Anterior cingulate cortex (tissue), 58 donors: Measurements from ENCODE around the gene KCNE3.

Experiments used
- DNase-seq, 58 donors: peaks; one replicate each; lab custom pipeline; 2025; lab: John Stamatoyannopoulos, UW

The KCNE3 gene

GRCh38 chr11:74466916-74467885 lies at the start of gene KCNE3:
Gene KCNE3, minus strand, starts transcription at chr11:74467549. Its CDS starts 9,986 bp downstream, at chr11:74457563.
- DNase-seq, result peak in 3 of 58 donors; percentile 15 to 18 (median 16)

GRCh38 chr11:74507582-74507981 lies 40.2 kb upstream of the KCNE3 start:
- no peak for DNase-seq

GRCh38 chr11:74506823-74507222 lies 39.5 kb upstream of the KCNE3 start:
- DNase-seq, result no peak

DNA sequence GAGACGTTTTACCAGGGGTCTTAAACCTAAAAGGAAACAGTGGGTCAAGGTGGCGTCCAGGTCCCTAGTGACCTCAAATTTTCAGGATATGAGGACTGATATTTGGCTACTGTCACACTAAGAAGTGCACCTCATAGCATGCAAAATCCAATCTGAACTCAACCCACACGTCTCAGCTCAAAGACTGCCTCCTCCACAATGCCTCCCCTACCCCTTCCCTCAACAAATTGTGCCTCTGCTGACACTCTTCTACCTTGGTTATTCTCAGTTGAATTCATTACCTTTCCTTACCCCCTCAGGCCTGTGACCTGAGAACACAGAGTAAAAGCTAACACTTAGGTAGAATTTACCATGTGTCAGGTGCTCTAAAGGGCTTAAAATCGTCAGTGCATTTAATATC lies 38.6 kb upstream of the KCNE3 start:
- no peak for DNase-seq

- DNase-seq, result no peak
Measured at GRCh38 chr11:74504100-74504691, 36.8 kb upstream of the KCNE3 start.

DNA sequence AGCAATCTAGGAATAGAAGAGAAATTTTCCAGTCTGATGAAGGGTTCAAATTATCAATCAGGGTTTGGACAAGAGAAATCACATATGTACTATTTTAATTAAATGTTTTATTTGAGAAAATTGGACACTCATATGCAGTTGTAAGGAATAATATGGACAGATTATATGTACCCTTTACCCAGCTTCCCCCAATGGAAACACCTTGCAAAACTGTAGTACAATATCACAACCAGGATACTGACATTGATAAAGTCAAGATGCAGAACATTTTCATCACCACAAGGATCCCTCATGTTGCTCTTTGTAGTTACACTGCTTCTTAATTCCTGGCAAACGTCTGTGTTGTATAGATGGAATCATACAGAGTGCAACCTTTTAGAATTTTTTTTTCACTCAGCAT lies 27.6 kb upstream of the KCNE3 start:
- DNase-seq, result no peak

GRCh38 chr11:74493791-74494630 lies 26.7 kb upstream of the KCNE3 start:
- peak in 1 of 58 donors; percentile 14 for DNase-seq

DNA sequence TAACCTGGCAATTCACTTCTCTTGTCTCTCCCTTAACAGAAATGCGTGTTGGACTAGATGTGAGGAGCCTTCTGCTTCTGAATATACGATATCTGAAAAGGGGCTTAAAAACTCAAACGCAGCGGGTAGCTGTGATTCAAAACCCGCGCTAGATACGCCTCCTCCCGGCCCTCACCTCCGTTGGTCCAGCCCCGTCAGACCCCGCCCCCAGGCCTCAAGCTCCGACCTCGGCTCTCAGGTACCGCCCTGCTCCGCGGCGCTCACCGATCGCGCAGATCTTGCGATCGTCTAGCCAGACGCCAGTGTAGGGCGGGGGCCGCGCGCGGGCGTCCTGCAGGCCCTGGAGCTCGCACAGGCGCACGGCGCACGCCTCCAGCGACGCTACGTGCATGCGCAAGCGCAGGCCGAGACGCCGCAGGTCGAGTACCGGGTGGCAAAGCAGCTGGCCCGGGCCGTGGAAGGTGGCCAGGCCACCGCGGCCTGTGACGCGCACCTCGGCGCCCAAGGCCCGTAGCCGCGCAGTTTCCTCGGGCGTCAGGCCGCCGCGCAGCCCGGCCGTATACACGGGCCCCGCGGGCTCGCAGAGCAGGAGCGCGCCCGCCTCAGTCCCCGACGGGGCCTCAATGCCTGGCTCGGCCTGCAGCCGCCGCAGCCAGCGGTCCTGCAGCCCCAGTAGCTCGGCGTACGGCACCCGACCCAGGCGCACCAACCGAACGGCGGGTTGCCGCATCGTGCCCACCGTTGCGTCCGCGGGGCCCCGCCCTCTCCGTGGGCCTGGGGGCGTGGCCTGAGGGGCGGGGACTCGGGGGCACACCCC lies 25.8 kb upstream of the KCNE3 start, which contains the start of gene LIPT2:
TSS of gene LIPT2 (minus strand) at position 751 of the 817 bp plus-strand sequence. CDS start at position 730, 21 bp downstream.
- peak; percentile 44 to 97 (median 88) for DNase-seq

DNA sequence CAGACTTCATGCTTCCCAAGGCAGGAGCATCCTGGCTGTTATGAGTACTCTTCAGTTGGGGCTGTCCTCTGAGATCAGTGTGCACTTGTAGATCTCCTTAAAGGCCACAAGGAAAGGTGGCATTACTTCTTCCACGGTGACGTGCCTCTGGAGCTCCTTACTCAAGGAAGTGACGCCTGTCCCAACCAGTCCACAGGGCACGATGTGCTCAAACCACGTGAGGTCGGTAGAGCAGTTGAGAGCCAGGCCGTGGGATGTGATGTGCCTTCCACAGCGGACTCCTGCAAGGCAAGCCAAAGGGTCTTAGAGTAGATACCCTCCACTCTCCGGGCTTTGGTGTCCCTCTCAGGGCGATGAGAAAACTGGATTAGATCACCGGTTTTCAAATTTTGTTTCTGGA lies 24.7 kb upstream of the KCNE3 start:
- DNase-seq, result no peak

DNA sequence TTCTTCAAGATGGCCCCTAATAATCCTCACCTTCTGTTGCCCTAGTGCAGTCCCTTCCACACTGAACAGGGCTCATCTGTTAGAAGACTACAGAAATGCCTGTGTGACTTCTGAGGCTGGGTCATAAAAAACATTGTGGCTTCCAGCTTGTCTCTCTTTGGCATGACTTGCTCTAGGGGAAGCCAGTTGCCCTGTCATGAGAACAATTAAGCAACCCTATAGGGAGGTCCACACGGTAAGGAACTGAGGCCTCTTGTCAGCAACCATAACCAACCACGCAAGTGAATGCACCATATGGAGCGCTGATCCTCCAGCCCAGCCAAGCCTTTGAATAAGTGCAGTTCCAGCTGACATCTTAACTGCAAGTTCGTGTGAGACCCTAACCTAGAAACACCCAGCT lies 23.6 kb upstream of the KCNE3 start:
- DNase-seq, result no peak

- no peak for DNase-seq
Measured at GRCh38 chr11:74487875-74488274, 20.5 kb upstream of the KCNE3 start.

DNA sequence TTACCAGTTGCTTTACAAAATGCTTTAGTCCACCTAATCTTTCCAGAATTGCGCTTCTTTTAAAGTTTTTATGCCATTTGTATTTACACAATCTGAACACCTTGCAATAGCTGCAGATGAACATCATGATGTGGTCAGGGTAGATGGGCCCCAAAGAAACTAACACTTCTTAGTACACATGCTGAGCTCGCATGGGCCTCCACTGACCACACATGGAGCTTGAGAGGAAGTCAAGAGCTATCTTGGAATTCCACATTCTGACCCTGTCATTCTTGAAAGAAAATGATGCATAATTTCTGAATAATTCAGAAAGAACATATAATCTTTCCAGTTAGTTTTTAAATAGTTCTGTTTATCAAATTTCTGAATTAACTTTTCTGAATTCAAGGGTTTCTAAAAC lies 18.5 kb upstream of the KCNE3 start:
- no peak for DNase-seq

DNA sequence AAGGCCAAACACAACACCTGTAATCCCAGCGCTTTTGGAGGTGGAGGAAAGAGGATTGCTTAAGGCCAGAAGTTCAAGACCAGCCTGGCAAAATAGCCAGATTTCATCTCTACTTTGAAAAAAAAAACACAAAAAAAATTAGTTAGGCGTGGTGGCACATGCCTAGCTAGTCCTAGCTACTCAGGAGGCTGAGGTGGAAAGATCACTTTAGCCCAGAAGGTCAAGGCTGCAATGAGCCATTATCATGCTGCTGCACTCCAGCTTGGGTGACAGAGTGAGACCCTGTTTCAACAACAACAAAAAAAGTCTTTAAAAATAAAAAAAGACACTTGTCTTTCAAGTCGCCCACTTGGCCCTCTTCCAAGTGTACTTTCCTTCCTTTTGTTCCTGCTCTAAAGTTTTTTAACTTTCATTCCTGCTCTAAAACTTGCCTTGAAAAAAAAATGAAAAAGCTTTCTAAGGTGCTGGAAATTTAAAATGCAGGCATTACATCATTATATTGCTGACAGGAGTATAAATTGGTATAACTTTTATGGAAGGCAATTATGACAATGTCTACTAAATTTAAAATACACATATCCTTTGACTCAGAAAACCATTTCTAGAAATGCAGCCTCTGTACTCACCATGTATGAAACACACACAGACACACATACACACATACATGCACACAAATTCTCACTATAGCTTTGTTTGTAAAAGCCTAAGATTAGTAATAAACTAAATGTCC lies 13.5 kb upstream of the KCNE3 start:
- no peak for DNase-seq

DNA sequence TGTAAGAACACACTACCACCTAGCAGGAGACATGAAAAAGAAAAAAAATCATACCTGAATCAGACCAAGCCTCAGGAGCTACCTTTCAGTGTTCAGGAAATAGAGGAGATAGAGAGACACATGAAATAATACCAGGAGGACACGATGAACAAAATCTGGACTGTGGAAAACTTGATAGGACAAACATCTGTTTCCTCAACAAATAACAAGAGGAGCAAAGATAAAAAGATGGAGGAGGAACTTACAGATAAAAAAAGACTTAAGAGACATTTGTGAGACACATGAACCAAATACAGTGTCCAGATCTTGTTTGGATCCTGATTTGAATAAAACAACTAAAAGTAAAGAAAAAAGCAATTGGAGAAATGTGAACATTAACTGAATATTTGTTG lies 12.4 kb upstream of the KCNE3 start:
- no peak for DNase-seq

- no peak for DNase-seq
Measured at GRCh38 chr11:74478877-74479731, 11.8 kb upstream of the KCNE3 start.

GRCh38 chr11:74476536-74476935 lies 9.2 kb upstream of the KCNE3 start:
- no peak for DNase-seq

DNA sequence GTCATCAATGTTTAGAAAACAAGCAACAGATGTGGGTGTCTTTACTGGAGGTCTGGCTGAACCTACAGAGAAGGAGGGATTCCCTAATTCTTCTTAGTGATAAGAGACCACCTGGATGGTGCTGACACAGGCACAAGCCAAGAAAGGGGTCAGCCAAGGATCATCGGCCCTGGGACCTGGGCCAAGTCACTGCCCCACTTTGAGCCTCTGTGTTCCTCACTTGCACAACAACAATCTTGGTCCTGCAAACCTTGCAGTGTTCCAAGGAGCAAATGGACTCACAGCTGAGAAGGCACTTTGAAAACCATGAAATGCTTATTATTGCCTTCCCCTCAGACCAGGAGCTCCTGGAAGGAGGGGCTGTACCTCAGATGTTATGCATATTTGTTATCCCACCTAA lies 7.0 kb upstream of the KCNE3 start:
- DNase-seq, result peak in 1 of 58 donors; percentile 14
